Endothelial cell of umbilical vein (primary cell): ENCODE data around the gene FBLN7.

Experiments
- CTCF ChIP-seq, 2 donors: IDR thresholded peaks; 1 replicate in 1 of 2; 2 replicates in 1 of 2; pipeline ENCODE4 v1.5.1; 2011; ENCODE audit warnings: low read length in 2 of 2, mild to moderate bottlenecking in 2 of 2, moderate library complexity in 2 of 2, control low read depth in 1 of 2, inconsistent platforms in 1 of 2, low read depth in 1 of 2; ENCODE audit not compliant: insufficient read depth in 1 of 2; ENCODE audit errors: extremely low read depth in 1 of 2
- TF ChIP-seq, protein P1 (sequence below): IDR thresholded peaks from 2 replicates; pipeline ENCODE4 v1.6.1; 2011; ENCODE audit not compliant: insufficient read depth, insufficient read length

DNA sequence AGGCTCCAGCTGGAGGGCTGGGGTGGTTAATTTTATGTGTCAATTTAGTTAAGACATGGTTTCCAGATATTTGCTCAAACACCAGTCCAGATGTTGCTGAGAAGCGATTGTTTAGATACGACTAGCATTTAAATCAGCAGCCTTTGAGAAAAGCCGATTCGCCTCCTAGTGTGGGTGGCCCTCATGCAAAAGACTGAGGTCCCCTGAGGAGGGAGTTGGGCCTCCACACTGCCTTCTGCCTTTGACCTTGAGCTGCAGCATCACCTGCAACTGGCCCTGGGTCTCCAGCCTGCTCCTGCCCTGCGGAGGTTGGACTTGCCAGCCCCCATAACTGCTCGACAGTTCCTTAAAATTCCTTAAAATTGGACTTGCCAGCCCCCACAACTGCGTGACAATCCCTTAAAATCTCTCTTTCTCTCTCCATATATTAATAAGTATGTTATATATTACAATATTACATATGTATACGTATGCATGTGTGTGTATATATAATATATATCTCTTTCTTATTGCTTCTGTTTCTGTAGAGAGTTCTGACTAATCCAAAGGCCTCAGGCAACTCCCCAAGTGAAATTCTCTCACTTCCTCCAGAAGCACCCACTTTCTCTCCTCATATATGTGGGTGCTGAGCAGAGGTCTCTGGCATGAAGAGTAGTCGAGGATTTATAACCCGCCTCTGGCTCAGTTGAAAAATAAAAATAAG, 14.4 kb downstream of the FBLN7 start:
- TF ChIP-seq, protein P1, sequence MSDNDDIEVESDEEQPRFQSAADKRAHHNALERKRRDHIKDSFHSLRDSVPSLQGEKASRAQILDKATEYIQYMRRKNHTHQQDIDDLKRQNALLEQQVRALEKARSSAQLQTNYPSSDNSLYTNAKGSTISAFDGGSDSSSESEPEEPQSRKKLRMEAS = no peak
- no peak for TF ChIP-seq CTCF (IDR thresholded peaks at IDR 0.05; ENCODE audit: extremely low read depth in 1 of 2, insufficient read depth in 1 of 2, low read depth in 1 of 2, low read length in 2 of 2)
